Activated CD4-positive, CD25-positive, alpha-beta regulatory T cell (primary cell): Measurements from ENCODE around the gene ABLIM1.

Experiments used
- DNase-seq, 4 experiments: peaks; one replicate each; lab custom pipeline; 2025; lab: John Stamatoyannopoulos, UW

The ABLIM1 gene

DNA sequence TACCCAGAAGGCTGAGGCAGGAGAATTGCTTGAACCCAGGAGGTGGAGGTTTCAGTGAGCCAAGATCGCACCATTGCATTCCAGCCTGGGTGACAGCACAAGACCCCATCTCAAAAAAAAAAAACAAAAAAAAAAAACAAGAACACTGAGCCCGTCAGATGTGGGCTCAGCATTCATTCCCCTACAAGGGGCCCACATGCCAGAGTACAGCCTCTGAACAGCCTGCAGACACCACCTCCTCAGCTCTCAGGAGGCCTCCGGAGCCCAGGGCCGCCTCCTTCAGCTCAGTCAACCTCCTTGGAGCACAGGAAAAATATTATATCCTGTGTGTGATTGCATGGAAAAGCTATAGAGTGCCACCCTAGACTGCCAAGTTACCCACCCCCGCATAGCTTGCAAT, 112.3 kb downstream of the ABLIM1 start:
- DNase-seq, result no peak

GRCh38 chr10:114545071-114545470, 113.0 kb downstream of the ABLIM1 start:
- DNase-seq, result no peak

- DNase-seq, result peak in 3 of 4 experiments; percentile 24 to 58 (median 41)
Measured at GRCh38 chr10:114544045-114544659, 113.9 kb downstream of the ABLIM1 start.

DNA sequence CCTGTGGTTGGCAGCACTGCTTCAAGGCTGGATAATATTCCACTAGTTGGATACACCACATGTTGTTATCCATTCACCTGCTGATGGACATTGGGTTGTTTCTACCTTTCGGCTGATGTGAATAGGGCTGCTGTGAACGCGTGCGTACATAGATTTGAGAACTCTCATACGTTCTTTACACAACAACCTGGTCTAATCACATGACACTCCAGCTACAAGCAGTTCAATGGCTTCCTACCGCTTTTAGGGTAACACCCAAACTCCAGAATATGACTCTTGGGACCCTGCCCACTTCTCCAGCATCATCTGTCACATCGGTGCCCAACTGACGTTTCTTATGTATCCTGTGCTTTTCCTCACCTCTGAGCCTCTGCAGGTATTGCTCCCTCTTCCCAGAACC, 114.6 kb downstream of the ABLIM1 start:
- no peak for DNase-seq

DNA sequence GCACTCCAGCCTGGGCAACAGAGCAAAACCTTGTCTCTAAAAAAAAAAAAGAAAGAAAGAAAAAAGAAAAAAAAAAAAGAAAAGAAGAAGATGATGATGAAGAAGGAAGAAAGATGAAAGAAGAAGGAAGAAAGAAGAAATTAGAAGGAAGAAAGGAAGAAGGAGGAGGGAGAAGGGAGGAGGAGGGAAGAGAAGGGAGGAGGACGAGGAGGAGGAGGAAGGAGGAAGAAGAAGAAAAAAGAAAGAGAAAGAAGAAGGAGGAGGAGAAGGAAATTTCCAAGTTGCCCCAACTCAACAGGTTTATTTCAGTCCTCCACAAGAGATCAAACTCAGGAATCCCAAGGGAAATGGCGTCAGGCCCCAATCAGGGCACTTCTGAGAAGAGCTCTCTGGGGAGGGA, 115.7 kb downstream of the ABLIM1 start:
- DNase-seq, result no peak

DNA sequence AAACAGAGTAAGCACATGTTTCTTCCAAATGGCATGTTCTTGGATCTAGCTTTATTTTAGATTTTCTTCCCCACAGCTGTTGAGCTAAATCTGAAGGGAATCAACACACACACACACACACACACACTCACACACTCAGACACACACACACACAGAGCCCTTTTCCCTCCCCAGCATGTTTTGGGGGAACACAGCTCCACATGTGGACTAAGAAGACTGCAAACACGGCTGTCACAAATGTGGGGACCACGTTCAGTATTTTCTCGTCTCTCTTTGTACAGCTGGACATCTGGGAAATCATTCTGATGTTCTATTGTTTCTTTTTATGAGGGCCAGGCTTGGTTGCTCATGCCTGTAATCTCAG, 116.3 kb downstream of the ABLIM1 start:
- no peak for DNase-seq

DNA sequence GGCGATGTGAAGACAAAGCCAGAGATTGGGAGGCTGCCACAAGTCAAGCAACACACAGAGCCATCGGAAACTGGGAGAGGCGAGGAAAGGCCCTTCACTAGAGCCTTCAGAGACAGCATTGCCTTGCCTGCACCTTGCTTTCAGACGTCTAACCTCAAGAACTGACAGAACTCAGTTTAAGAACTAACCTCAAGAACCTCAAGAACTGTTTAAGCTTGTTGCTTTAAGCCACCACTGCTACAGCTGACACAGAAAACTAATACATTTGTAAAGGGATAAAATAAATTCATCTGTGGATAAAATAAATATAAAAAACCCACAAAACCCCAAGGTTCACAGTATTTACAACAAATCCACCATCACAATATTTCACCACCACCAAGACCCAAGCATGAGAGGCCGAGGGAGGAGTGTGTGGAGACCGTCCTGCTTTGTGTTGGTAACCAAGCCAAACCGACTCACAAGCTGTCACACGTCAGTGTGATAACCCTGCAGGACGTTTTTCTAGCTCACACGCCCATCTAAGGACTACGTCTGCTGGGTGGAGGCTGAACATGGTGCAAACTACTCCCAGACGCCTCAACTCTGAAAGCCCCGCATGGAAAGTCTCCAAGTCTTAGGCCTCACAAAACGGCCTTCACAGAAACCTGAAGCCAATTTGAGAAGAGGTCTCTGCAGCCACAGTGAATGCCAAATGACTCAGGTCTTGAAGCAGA, 116.8 kb downstream of the ABLIM1 start:
- peak; percentile 8 to 38 (median 37) for DNase-seq

- DNase-seq, result no peak
Measured at GRCh38 chr10:114540236-114540635, 117.8 kb downstream of the ABLIM1 start.

- DNase-seq, result no peak
Measured at GRCh38 chr10:114539623-114540022, 118.5 kb downstream of the ABLIM1 start.

GRCh38 chr10:114538181-114538906, 119.7 kb downstream of the ABLIM1 start:
- DNase-seq, result no peak

DNA sequence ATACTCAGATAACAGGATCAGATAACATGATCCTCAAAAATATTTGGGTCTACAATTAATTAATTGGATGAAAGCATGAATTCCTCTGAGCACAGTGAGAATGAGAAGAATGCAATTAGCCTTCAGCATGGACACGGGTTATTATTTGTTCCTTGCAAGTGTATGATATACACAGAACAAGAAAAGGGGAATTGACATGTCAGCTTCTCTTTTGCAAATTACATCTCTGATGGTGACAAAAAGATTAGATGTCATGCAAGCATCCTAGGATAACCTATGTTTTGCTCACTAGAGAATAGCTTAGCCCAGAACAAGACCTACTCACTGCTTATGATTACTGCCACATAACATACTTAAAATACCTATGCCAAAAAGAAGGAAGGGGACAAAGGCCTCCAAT, 120.3 kb downstream of the ABLIM1 start:
- no peak for DNase-seq

DNA sequence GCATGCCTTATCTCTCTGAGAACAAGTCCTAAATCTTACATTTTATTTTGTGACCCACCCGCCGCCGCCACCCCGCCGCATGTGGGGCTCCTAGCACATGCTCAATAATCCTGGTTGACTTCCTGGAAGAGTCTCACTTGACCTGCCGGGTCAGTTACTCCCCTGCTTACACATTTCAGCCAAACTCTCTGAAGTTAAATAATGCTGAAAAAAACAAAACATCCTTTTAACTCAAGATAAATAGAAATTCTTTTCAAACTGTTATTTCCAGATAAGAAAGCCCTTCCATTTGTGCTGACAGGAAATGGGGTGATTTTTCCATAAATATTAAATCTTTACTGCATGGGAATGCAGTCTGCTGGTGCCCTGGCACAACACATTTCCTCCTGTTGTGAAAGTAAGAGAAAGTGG, 123.5 kb downstream of the ABLIM1 start:
- no peak for DNase-seq

DNA sequence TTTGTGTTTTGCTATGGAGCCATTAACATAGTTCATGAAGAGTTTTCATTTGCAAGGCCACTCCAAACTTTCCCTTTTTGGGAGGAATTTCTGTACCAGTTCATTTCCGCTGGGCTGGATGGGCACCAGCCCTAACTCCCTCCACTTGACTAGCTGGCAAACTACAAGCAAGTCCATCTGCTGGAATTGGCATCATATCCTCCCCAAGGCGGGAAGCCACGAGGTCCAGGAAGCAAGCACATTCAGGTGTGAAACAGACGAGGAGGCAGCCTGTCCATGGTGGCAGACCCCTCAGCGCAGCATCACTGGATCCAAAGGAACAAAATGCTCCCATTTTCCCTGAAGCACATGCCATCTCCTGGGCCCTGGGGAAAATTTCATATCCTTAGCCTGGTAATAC, 125.8 kb downstream of the ABLIM1 start:
- DNase-seq, result no peak

- peak; percentile 39 to 75 (median 72) for DNase-seq
Measured at GRCh38 chr10:114526504-114527238, 131.4 kb downstream of the ABLIM1 start.

DNA sequence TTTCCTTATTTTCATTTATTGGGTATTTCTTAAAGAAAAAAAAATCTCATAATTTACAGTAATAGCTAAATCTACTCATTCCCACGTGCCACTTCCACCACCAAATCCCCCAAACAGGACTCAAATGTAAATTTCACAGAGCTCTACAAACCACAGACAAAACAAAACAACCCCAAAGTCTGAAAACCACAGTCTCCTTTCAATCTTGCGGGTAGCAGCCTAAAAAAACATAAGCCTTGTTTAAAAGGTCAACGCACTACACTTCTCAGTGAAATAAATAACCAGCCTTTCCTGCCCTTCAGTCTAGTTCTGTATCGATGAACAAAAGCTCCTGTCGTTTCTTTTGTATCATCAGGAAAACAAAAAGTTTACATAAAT, 132.0 kb downstream of the ABLIM1 start:
- DNase-seq, result no peak

- no peak for DNase-seq
Measured at GRCh38 chr10:114525368-114525949, 132.6 kb downstream of the ABLIM1 start.

- no peak for DNase-seq
Measured at GRCh38 chr10:114523876-114524275, 134.2 kb downstream of the ABLIM1 start.

- DNase-seq, result no peak
Measured at GRCh38 chr10:114521255-114521654, 136.8 kb downstream of the ABLIM1 start.

- DNase-seq, result no peak
Measured at GRCh38 chr10:114520453-114520852, 137.6 kb downstream of the ABLIM1 start.

GRCh38 chr10:114519756-114520293, 138.2 kb downstream of the ABLIM1 start:
- DNase-seq, result no peak

DNA sequence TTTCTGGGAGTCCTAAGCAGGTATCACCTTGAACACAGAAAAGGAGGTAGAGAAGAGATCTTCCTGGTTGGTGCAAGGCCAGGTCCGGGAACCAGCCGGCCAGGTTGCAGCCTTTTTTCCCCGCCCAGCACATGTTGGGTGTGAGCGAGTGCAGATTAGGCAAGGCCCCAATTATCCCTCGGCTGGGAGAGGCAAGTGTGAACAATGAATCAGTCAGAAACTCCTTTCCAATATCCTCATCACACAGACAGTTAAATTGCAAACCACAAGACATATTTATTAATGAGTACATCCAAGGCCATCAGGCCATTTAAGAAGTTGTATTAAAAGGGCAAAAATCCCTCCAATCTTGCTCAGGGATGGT, 138.8 kb downstream of the ABLIM1 start:
- DNase-seq, result no peak
